ENCODE measurements around the gene GNB1. TPM values are rescaled to one million over a fixed set of nuclear protein-coding genes. Genes with fewer than 3 reads are reported as not detected.
A peak's percentile ranks its signal among the peaks of the same experiment; 100 is the strongest.

The GNB1 gene
- total and polyA plus RNA-seq, 9 of the 15 experiments (the other 6 are each of a cell fraction or from before 2014, with no cell fraction given) = 34.3 to 388 (median 114) TPM

DNA sequence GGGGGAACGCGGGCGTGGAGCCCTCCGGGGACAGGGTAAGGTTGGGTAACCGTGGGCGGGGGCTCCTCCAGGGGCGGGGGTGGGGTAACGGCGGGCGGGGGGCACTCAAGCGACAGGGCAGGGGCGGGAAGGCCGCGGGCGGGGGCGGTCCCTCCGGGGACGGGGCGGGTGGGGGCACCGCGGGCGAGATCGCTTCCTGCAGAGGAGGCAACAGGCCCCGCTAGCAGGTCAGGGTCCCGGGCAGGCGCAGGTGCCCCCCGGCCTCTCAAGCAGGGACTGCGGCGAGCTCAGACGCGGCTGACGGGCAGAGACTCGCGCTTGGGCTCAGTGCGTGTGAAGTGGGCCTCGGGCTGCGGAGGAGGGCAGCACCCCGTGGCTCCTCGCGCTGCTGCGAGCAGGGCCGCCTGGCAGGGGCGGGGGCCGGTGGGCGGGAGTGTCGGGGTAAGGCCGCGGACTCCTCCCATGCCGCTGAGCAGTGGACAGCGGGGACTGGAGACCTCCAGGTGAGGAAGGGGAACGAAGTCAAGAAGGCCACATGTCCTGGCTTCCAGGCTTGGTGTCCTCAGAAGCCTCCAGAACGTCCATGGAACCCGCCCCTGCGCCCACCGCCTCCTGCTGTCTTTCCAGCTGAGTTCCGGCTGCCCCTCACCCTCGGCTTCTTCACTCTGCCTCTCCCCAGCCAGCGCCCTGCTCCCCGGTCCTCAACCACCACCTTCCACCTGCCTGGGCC lies 627 bp upstream of the GNB1 start (continued):
- TF ChIP-seq, protein P1, sequence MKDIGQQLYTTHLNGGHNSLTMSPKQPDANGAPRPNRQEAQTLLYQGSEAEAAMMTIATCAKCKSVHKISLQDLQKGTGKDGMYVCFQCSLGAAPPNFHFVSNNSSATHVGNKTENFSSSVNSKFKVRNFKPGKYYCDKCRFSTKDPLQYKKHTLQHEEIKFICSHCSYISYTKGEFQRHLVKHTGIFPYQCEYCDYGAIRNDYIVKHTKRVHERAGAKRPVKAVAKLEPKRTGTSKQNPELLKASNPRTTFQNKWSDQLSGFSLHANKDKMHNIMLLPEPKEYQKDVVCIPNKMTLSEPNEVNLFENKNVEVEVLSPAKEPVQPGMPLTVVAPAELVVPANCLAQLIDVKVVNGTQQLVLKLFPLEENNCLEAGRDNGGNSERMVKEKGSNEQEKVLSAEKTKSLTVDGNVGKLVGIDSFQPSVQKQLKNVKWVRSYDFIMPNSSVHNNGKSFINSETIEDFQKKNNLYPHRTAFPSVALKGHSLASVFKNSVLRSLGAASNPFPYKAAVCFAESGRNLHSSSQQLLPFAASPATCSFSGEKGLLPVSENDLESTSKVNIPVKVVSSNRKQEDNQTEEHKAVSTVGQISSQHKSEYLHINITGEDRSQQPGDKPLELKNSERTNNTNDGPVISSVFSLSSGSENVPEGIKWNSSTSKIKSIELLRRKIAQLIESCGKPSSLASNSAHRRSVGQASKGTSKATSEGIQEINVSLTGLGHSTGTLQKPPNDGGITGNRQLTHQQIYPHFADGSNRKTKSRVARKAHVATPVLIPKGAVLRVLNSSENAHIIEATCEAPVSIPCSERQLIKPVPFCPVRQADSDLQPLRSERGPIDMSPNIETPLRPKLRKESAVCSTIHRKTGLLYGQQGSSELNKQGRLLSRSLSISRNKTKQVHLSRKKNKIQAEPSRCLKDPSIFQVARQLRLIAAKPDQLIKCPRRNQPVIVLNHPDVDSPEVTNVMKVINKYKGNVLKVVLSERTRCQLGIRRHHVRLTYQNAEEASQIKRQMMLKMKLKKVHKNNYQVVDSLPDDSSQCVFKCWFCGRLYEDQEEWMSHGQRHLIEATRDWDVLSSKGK (CRISPR knock-in tag; IDR thresholded peaks at IDR 0.05) = no peak
- TF ChIP-seq TEAD1 (CRISPR knock-in tag; IDR thresholded peaks at IDR 0.05) (peak in 1 of 2 experiments; percentile 59; a peak in 1 of 4 replicates), NR3C1 (CRISPR knock-in tag; IDR thresholded peaks at IDR 0.05) (0 out of 2 replicates have a peak, but pooled peaks have one; percentile 74), CHCHD3 (CRISPR knock-in tag; IDR thresholded peaks at IDR 0.05) (no peak), TSC22D4 (tag; IDR thresholded peaks at IDR 0.05) (no peak), ZFP36 (IDR thresholded peaks at IDR 0.05; ENCODE audit: low read depth, low read length, partially characterized antibody) (no peak), U2AF1 (optimal IDR thresholded peaks at IDR 0.05; ENCODE audit: low read depth, low read length) (no peak), PHF20 (IDR thresholded peaks at IDR 0.05; ENCODE audit: partially characterized antibody) (peak; percentile 63), WHSC1 (IDR thresholded peaks at IDR 0.05; ENCODE audit: low read length) (no peak), SP2 (IDR thresholded peaks at IDR 0.05; ENCODE audit: extremely low read depth, low read depth, low read length, poor library complexity, severe bottlenecking) (no peak), ZBTB8A (IDR thresholded peaks at IDR 0.05; ENCODE audit: partially characterized antibody) (no peak), RBM25 (IDR thresholded peaks at IDR 0.05; ENCODE audit: low read depth, low read length, severe bottlenecking) (no peak), JUN (IDR thresholded peaks at IDR 0.05; ENCODE audit: borderline replicate concordance, low read depth, low read length) (no peak), JUN (CRISPR knock-in tag; IDR thresholded peaks at IDR 0.05; ENCODE audit: borderline replicate concordance) (no peak), GTF2F1 (IDR thresholded peaks at IDR 0.05; ENCODE audit: low read depth, low read length) (no peak), ZNF124 (CRISPR knock-in tag; IDR thresholded peaks at IDR 0.05) (no peak)
- TF ChIP-seq, protein P2, sequence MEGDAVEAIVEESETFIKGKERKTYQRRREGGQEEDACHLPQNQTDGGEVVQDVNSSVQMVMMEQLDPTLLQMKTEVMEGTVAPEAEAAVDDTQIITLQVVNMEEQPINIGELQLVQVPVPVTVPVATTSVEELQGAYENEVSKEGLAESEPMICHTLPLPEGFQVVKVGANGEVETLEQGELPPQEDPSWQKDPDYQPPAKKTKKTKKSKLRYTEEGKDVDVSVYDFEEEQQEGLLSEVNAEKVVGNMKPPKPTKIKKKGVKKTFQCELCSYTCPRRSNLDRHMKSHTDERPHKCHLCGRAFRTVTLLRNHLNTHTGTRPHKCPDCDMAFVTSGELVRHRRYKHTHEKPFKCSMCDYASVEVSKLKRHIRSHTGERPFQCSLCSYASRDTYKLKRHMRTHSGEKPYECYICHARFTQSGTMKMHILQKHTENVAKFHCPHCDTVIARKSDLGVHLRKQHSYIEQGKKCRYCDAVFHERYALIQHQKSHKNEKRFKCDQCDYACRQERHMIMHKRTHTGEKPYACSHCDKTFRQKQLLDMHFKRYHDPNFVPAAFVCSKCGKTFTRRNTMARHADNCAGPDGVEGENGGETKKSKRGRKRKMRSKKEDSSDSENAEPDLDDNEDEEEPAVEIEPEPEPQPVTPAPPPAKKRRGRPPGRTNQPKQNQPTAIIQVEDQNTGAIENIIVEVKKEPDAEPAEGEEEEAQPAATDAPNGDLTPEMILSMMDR (IDR thresholded peaks at IDR 0.05 in 2 of 3, conservative IDR thresholded peaks at IDR 0.05 in 1 of 3; ENCODE audit: insufficient read depth in 2 of 3, low read depth in 1 of 3, low read length in 3 of 3) = no peak
- TF ChIP-seq, protein P3, sequence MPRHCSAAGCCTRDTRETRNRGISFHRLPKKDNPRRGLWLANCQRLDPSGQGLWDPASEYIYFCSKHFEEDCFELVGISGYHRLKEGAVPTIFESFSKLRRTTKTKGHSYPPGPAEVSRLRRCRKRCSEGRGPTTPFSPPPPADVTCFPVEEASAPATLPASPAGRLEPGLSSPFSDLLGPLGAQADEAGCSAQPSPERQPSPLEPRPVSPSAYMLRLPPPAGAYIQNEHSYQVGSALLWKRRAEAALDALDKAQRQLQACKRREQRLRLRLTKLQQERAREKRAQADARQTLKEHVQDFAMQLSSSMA (CRISPR knock-in tag; IDR thresholded peaks at IDR 0.05) = no peak
- TF ChIP-seq, protein P4, sequence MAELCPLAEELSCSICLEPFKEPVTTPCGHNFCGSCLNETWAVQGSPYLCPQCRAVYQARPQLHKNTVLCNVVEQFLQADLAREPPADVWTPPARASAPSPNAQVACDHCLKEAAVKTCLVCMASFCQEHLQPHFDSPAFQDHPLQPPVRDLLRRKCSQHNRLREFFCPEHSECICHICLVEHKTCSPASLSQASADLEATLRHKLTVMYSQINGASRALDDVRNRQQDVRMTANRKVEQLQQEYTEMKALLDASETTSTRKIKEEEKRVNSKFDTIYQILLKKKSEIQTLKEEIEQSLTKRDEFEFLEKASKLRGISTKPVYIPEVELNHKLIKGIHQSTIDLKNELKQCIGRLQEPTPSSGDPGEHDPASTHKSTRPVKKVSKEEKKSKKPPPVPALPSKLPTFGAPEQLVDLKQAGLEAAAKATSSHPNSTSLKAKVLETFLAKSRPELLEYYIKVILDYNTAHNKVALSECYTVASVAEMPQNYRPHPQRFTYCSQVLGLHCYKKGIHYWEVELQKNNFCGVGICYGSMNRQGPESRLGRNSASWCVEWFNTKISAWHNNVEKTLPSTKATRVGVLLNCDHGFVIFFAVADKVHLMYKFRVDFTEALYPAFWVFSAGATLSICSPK (IDR thresholded peaks at IDR 0.05; ENCODE audit: borderline replicate concordance) = no peak
